NOMO-1 treated with dmso at 0.1 percent for 144 hours (cell line): ENCODE data around the gene CTDP1.

Experiments used
- DNase-seq: peaks from one replicate; lab custom pipeline; 2025; ENCODE audit not compliant: unreplicated experiment; lab: John Stamatoyannopoulos, UW

CTDP1 gene

DNA sequence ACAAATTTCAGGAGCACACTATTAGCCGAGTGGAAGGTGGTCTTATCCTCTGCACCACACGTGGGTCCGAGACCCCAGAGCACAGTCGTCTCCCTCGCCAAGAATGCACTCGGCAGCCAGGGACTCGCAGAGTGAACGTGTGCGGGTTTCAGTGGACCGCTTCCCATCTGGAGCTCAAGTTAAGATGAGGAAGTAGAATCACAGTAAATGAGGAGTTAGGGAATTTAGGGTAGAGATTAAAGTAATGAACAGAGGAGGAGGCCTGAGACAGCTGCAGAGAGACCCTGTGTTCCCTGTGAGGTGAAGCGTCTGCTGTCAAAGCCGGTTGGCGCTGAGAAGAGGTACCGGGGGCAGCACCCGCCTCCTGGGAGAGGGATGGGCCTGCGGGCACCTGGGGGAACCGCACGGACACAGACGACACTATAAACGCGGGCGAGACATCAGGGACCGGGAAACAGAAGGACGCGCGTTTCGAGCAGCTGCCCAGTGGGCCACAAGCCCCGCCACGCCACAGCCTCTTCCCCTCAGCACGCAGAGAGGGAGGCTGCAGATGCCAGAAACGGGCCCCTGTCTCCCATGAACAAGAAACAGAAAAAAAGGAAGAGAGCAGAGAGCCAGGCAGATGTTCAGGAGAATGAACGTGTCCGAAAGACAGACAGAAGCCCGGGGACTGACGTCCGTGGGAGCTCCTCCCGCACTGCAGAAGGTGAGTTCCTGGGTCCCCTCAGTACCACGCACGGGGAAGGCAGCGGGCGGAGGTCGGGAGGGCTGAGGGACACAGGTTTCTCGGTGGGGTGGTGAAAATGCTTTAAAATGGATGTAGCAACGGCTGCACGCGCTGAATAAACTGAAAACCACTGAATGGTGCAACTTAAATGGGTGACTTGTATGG lies 112.7 kb downstream of the CTDP1 start:
- DNase-seq = peak; percentile 58

DNA sequence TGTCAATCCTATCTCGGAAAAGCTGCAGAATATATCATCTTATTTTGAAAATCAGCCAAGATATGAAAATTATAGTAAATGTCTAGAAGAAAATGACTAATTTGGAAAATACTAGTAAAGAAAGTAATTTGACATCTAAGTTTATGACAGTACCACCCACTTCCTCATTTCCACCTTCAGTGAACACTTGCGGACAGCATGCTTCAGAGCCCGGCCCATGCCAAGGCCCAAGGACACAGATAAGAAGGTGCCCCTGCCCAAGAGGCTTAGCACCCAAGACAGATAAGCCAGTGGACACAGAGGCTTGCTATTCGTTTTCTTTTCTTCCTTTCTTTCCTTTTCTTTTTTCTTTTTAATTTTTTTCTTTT lies 113.4 kb downstream of the CTDP1 start:
- peak; percentile 58 for DNase-seq

DNA sequence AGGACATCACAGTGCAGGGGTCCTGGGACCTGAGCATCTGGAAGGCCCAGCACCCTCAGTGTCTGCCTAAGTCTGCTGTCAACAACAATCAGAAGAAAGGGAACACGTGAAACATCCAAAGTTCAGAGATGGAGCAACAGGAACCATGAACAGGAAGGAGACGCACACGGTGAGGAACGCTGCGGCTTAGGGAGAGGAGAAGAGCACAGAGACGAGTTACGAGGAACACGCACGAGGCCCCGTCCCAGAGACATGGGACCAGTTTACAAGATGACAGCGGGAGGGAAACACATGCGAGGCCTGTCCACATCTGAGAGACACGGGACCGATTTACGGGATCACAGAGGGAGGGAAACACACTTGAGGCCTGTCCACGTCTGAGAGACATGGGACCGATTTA lies 115.2 kb downstream of the CTDP1 start:
- no peak for DNase-seq

DNA sequence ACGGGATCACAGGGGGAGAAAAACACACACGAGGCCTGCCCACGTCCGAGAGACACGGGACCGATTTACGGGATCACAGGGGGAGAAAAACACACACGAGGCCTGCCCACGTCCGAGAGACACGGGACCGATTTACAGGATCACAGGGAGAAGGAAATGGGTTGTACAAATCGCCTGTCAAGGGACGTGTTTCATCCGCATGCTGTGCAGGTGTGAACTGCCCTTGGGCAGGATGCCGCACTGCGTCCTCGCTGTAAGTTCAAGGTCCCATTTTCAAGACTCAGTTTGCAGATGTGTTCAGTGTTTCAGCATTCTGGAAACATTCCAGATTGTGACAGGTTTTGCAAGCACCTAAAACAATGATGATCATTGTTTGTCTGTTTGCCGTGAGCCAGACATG lies 115.8 kb downstream of the CTDP1 start:
- no peak for DNase-seq

DNA sequence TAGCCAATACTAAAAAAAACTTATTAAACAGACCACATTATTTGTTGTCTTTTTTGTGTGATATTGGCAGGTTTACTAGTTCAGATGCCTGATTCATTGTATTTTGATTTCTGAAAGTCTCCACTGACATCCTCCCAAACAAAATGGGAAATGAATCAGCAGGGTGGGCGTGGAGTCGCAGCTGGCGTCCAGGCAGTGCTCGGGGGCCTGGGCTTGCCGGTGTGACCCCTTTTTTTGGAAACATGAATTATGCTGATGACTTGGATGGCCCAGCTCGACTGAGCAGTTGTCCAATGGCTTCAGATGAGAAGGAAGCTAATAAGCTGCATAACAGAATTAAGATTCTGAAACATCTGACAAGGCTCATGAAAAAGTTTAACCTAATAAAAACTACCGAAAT lies 116.4 kb downstream of the CTDP1 start:
- no peak for DNase-seq

DNA sequence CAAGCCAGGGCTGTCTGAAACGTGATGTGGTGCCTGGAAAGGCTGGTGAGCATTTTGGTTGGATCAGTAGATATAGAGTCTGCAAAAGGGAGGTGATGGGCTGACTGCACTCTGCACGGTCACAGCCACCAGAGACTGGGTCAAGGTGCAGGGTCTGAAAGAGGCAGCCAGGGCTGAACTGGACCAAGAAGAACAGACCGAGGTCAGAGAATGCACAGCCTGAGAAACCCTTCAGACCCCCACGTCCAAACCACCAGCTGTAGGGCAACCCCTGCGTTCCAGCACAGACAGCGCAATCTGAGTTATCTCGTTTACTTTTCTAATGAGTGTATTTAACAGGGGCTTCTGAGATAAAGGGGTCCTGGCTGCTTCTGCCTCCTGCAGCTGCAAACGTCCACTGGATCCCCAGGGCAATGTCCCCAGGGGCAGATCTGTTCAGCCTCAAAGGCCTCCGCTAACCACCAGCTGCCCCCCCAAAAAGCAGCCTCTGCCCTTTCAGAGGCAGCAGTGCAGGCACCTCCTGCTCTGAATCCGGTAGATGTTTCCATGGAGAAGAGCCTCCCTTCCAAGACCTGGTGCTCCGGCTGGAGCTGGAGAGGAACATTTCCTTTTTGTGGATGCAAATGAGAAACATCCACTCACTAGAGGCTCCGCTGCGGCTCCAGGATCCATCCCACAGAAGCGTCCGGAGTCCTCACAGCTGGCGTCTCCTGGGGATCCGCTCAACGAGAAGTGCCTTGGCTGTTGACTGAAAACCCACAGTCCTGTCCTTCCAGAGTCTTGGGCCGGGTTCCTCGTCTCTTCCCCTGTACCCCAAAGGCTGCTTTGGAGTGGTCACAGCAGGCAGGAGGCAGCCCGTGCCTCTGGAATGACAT lies 117.2 kb downstream of the CTDP1 start:
- DNase-seq = no peak

DNA sequence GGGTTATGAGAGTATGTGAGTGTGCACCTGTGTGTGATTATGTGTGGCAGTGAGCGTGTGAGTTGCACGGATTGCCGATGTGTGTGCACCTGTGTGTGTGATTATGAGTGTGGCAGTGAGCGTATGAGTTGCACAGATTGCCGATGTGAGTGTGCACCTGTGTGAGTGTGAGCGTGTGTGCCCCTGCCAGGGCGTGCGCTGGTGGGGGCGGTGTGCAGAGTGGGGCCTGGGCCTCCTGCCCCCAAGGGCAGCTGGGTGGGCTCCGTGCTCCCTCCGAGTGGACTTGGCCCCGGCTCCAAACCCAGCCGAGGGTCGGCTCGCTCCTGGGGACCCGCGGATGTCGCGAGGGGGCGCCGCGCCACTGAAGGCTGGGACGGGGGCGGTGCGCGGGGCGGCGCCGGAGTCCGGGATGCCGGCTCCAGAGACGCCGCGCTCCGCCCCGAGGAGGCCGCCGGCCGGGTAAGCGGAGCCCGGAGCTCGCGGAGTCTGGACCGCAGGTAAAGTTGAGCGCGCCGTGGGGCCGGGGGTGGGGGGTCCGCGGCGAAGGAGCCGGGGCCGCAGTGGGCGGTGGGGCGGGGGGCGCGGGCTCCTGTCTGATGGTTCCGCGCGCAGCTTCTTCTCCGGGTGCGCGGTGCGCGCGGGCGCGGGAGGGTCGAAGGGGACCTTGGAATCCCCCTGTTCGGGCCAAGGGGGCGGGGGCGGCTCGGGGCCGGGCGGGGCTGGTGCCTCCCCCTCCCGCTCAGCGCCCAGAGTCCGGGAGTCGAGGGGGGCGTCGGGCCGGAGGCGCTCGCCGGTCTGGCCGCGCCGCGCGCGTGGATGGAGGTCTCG lies 118.1 kb downstream of the CTDP1 start, which contains the start of gene KCNG2:
TSS of gene KCNG2 (plus strand) at position 421 of the 828 bp plus-strand sequence. CDS start 65,730 bp downstream, outside the sequence.
- DNase-seq = no peak

DNA sequence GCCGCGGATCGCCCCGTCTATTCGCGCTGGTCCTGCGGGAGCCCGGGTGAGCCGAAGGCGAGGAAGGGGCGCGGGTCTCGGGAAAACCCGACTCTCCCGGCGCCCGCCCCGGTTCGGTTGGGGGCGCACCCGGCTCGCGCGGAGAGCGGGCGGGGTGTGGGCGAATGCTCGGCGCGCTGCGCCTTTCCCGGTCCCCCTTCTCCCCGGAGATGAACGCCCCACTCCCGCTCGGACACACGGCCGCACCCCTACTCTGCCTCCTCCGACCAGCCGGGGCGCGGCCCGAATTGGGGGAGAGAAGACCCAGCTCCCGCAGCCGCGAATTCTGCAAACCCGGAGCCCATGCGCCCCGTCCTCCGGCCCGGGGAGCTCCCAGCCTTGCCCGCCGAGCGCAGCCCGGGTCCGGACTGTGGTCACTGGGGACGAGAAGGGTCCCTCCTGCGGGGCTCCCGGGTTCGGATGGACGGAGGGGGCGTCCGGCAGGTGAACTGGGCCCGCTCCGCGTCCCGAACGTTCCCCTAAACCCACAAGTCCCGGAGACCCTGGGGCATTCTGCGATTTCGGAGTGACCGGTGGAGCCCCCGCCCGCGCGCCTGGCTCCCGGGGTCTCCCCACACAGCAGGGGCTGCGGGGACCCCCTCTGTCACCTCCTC lies 118.9 kb downstream of the CTDP1 start:
- no peak for DNase-seq

DNA sequence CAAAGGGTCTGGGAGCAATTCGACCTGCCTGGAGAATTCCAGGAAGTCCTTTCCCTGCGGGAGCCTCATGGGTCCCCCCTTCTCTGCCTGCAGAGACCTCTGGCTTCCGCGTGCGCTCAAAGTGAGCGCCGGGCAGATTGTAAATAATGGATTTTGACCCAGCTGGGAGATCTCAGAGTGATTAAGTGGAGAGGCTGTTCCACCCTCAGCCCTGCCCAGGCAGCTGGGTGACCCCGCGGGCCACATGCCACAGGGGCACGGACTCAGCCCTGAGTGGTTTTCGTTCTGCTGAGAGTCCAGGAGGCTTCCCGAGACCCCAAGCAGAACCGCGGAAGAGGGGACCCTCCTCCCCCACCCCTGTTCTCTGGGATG lies 119.4 kb downstream of the CTDP1 start:
- no peak for DNase-seq

DNA sequence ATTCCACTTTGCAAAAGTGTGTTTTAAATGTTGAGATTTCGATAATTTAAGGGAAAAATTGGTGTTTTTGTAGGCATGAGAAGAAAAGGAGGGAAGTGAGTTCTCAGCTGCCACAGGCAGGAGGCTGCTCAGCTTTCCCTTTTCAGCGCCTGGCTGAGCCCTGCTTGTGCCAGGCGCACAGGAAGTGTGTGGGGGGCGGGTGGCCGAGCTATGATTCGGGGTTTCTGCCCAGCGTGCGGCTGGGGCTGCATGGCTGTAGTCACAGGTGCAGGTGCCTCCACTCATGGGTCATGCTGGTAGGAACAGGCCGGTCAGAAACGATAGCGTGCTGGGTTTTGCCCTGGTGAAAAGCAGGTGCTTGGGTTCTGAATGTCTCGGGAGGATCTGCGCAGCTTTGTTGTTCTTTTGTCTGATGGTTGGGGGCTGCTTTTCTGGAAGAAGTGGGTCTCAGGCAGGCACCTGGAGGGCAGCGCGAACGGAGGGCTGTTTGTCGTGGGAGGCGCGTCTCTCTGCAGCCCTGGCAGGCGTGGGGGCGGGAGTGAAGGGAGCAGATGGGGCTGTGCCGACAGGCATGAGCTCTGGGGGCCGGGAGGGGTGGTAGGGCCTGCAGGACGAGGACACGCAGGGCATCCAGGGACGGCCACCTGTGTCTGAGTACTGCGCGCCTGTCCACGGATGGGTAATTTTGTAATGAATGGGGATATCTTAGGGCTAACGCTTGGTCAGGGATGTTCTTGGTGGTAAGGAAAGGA lies 120.2 kb downstream of the CTDP1 start:
- DNase-seq = no peak

DNA sequence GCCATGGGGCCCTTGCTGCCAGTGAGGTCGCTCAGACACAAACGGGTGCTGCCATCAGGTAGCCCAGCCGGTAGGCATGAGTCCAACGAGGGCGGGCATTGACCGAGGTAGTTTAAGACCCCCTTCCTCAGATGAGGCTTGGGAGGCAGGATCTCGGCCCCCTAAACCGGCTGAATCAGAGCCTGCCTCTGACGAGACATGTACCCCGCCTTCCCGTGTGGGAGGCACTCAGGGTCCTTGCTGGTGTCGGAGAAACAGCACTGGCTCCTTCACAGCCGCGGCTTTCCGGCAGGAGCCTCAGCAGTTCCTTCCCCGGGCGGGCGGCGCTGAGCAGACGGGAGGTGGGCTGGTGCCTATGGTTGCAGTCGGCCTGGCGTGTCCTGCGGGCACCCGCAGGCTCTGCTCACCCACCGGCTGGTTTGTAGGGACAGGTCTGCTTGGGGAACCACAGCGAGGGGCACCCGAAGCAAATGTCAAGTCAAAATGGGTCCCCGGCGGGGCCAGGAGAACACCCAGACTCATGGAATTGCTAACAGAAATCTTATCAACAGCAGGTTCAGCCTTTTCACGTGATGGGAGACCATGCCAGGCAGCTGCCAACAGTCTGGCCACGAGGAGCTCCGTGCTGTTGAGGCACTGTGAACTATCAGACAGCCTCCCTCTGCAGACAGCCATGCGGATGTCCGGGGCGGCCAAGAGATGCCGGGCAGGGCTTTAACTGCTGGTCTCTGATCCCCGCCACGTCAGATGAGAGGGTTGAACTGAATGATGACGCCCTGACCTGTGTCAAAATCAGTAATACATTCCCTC lies 121.0 kb downstream of the CTDP1 start:
- no peak for DNase-seq

DNA sequence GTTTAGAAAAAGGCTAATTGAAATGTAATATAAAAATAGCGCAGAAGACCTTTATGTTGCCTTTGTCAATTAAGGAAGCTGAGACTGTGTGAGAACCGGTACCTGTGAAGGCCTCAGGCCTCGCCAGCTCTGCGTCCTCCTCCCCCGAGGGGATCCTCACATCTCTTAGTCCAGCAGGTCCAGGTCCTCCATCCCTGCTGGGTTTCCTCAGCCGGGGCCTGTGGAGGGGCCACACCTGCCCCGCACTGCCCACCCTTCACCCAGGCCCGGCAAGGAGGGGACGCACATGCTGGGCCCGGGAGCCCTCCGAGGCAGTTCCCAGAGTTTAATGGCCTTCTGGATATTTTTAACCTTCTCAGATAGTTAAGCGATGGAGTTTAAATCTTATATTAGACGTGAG lies 121.6 kb downstream of the CTDP1 start:
- DNase-seq = no peak

DNA sequence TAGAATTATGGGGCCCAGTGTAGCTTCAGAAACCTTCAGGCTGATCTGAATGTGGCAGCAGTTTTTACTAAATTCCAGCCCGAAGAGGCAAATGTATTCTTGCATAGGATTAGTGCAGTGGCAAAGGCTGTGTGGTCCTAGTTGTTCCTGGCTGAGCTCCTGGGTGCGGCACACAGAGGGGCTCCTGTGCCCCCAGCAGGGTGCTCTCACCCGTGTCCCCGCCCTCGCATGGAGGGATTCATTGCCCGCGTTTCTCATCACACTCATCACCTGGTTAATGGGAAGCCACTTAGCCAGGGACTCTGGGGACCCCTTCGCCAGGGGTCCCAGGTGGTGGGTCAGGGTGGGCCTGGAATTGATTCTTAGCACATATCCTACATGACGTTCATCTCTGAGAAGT lies 122.0 kb downstream of the CTDP1 start:
- no peak for DNase-seq

DNA sequence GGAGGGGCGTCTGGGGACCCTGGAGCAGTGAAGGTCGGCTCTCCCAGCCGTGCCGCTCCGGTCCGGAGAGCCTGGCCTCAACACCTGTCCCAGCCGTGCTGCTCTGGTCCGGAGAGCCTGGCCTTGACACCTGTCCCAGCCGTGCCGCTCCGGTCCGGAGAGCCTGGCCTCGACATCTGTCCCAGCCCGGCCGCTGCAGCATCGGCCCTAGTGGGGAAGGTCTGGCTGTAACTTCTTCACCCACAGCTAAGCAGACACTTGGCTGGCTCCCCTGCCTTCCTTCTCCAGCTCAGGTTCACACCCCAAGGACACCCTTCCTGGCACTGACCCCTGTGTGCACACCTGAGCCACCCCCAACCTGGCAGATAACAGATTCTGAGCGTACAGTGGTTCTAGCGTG lies 122.7 kb downstream of the CTDP1 start:
- DNase-seq = no peak

DNA sequence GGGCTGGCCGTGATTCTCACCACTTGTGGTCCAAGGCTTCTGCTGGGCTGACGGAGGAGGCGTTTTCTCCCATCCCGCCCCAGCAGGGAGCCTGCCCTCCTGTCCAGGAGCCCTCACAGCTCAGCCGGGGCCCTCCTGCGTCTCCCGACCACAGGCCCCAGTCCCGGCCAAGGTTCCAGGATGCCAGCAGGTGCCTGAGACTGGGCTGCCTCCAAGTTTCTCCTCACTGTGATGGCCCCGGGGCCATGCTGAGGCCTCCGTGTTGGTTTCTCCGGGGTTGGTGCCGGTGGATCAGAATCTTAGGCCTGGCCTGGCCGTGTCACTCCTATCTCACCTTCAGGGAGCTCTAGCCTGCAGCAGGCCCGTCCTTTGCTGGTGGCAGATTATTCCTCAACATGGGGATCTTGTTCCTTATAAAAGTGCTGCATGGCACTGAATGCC lies 124.0 kb downstream of the CTDP1 start:
- no peak for DNase-seq
